NK-92 (cell line): ENCODE measurements around the gene CDC42BPA.
"Not testable (repeated sequence)": the region's sequence is repeated elsewhere in the genome, so short reads cannot be mapped to it uniquely, and the experiment has no call there.

Experiments used
- DNase-seq: peaks from one replicate; lab custom pipeline; 2025; ENCODE audit not compliant: unreplicated experiment; lab: John Stamatoyannopoulos, UW

The CDC42BPA gene

DNA sequence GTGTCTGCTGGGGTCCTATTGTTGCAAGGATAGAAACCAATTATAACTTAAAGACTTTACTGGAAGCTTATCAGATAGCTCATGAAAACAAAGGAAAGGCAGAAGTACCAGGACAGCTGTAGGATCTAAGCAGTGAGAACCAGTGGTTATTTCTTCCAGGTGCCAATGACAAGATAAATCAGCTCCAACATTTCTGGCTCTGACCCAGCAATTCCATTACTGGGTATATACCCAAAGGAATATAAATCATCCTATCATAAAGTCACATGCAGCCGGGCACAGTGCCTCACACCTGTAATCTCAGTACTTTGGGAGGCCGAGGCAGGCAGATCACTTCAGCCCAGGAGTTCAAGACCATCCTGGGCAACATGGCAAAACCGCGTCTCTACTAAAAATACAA lies 17.8 kb upstream of the CDC42BPA start:
- DNase-seq = not testable (repeated sequence)

DNA sequence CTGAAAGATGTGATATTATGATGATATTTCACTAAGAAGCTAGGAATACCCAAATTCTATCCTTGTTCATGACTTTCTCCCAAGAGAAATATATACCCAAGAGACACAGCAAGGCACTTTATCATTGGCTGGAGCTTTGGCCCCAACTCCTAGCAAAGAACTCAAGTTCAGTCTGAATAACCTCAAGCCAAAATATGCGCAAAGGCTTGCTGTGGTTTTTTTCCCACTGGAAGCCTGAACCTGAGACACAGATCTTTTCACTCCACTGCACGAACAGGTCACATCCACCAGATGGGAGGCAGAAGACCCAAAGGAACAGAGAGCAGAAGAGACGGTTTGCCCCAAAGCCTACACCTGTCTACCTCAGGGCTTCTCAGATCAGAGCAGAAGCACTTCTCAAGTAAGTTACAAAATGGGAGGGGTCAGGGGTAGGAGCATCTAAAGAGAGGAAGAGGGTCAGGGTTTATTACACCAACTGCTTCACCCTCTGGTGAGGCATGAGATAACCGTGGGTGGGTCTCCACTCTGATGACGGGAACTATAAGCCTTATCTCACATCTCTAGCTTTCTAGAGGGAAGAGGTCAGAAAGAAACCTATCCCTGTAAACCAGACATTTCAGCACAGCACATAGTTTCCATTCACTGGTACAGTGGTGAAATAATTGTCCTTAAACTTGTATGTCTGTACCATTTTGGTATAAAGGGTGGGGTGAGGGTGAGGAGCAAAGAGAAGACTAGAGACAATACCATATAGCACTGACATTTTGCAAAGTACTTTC lies 17.1 kb upstream of the CDC42BPA start:
- DNase-seq = no peak

DNA sequence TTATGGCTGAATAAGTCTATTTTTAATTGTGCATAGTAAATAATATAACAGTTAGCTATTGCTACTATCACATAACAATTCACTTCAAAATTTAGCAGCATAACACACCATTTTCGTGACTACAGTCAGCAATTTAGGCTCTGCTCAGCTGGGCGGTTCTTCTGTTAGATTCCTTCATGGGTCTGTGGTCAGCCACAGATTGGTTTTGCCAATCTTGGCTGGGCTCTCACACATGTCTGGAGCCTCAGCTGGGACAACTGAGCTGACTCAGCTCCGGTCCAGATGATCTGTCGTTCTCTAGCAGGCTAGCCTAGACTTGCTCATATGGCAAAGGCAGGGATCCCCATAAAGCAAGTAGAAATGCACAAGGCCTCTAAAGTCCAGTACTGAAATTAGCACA lies 15.1 kb upstream of the CDC42BPA start:
- no peak for DNase-seq

DNA sequence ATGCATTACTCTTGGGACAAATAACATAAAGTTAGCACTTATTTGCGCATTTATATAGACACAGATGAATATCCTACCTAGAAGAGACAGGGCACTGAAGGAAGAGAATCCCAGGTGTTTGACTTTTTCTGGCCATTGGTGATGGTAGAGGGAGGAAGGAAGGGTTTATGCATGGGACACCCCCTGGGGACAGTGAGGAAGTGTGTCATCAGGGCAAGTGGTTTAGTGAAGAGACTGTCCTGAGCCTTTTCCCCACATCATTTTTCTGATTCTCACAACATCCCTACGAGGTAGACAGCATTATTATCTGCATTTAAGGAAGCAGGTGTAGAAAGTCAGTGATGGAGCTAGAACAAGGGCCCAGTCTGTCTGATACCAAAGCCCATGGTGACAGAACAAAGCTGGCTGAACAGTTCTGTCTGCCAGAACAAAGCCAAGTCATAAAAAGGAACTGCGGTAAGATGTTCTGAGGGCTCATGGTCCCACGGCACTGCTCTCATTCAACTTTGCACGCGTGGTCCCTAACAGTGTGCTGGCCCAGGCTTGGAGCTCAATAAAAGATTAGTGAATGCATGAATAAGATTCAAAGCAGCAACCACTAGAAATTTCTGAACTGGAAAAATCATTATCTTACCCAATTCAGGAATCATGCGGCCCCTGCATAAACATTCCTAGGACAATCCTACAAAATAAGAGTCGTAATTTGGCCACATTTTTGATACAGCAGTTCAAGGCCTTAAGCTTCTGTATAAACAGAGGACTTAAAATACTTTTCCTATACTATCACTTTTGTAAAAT lies 12.2 kb upstream of the CDC42BPA start:
- DNase-seq = no peak

DNA sequence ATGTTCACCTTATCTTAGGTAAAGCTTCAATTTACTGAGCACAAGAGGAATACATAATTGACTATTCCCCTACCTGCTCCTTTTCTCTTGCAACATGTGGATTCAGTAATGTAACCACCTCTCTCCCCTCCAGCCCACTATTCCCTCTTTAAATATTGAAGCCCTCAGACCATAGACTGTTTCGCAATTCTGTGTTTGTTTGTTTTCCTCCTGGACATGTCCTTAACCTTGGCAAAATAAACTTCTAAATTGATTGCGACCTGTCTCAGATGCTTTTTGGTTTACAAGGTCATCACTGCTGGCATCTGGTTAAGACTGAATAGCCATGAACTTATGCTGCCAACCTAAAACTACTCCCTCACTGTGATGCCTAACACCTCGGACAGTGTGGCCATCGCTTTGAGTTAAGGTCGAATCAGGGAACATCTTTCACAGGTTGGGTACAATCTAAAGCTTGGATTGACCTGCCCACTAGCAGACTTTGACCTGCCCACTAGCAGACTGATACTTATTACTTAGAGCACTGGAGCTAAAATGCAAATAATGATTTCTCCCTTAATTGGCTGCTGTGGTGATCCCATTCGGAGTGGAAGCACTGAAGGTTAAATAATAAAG lies 10.2 kb upstream of the CDC42BPA start:
- no peak for DNase-seq

DNA sequence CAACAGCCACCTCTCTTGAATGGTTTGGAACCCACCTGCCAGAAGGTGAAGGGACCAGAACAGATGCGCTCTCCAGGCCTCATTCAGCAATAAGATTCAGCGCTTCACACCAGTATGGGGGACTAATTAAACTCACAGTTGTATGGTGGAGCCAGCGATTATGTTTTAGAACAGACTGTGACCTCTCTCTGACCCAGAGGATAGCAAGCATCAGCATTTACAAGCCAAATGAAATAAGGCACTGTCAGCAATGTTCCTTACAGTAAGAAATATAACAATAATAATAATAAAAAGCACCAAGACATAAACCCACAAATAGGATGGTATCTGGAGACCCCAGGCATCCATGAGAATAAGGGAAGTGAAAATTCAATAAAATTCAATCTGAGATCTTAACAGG lies 6.9 kb upstream of the CDC42BPA start:
- no peak for DNase-seq

DNA sequence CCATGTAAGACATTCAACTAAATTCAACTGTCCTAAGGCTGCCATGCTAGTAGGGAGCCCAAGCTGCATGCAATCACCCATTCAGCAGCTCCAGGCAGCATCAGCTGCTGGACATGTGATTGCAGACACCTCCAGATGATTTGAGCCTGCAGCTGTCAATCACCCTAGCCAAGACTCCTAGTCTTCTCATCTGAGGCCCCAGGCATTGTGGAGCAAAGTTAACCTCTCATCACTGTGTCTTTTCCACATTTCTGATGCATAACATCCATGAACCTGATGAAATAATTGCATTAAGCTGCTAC lies 5.6 kb upstream of the CDC42BPA start:
- no peak for DNase-seq

DNA sequence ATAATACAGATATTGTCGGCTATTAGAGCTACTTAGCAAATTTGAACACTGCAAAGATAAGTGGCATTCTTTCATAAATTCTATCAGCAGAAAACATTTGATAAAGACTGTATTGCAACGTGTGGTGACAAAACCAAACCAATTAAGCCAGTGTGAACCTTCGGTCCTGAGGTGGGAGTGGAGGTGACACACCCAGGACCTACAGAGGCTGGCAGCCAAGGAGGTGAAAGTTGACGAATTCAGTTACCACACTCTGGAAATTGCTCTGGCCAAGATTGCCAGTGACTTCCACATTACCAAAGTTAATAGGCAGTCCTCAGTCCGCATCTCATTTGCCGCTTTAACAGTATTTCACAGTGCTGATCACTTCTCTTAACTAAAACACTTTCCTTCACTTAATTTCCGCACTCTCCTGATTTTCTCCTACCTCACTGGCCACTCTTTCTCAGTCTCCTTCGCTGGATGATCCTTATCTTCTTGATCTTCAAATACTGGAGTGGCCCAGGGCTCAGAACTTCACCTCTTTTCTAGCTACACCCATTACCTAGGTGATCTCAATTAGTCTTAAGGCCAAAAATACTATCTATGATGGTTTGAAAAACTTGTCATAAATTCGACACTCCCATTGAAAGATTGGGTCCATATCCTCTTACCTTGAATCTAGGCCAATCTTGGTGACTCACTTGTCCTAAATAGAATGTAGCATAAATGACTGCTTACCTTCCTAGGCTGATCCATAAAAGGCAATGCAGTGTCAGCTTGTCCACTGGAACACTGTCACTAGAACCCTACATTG lies 5.1 kb upstream of the CDC42BPA start:
- DNase-seq = no peak

DNA sequence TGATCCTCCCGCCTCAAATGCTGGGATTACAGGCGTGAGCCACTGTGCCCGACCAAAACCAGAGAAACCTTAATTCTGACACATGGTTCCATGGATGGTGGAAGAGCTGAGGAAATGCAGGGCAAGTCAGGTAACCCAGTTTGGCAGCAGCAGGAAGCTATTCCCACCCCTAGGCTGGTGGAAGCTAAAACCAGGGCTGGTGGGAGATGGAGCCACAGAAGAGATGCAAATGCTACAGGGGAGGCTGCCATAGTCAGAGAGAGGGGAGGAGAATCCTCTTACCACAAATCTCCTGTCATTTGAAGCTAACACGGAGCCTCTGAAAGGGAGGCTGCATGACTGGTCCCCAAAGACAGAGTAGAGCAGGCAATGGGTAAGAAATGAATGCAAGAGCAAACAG lies 4.1 kb upstream of the CDC42BPA start:
- no peak for DNase-seq

DNA sequence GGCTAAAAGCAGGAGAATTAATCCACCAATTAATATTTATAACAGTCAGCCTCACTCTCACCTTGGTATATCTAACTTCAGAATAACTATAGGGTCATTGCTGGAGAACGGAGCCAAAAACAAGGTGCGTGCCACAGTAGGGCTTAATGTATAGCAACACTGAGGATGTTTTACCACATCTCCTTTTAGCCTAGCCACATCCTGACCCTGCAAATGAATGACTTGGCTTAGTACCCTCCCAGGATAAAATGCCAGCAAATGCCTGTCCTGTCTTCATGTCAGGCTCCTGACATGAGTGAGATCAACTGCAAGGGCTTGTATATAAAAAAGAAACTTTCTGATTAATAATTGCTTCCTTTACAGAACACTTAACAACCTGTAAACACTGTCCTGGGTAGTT lies 2.7 kb upstream of the CDC42BPA start:
- no peak for DNase-seq

DNA sequence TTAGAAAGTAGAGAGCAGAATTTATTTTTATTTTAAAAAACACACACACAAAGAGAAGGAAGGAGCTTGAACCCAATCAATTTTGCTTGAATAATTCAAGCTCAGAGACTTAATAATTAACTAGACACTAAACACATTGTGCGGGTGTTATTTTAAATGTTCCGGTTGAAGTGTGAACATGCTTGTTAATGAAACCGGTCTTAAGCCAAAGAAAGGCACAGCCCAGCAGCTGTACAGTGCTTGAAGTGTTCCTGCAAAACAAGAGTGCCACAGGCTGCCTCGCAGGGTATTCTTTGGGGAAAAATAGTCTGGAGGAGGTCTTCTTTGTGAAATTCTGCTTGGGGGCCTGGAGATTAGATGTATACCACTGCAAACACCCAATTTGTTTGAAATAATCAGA lies 2.2 kb upstream of the CDC42BPA start:
- no peak for DNase-seq

DNA sequence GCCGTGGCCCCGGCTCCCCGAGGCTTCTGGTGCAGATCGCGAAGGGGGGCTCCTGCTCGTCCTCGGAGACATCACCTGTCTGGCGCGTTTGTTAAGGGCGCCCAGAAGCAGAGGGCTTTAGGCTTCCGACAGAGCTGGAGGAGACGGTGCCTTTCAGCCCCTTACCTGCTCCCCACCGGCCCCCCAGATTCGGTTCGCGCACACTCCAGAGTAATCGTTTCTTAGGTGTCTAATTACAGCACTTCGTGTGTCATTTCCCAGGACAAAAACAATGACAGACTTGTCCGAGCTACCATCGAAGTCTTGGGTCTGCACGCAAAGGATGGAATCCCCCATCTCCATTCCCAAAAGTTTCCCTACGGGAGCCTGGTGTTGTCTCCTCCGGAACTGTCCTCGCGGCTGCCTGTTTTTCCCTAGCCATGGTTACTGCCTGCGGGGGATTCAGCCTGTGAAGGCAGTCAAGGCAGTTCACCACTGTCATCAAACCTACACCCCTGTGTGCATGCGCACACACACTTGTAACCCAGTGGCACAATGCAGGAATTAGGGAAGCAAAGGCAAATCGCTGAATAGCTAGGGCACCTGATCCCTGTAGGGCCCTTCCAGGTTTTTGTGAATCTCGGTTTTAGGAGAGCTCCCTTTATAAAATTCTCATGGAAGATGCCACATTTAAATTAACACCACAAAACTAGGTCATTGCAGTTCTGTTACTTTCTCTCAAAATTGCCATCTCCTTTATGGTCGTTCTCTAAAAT lies 738 bp upstream of the CDC42BPA start:
- no peak for DNase-seq

DNA sequence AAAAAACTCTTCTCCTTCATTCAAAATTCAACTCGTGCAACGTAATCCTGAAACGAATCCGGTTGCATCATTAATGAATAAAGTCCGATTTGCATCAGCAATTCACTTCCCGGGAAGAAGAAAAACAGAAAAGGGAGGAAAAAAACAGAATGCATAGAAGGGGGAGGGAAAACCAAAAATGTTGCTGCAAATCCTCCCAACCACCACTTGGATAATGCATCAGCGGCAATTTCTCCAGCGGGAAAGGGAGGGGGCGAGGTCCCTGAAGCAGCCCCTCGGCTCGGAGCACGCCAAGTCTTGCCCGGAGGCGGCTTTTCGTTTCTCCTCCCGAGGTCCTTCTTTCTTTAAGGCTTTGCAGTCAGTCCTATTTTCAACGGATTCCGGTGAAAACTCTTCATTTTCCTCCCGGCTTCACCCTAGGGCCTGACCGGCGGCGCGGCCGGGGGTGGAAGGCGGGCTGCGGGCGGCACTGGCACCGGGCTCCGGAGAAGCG lies 723 bp downstream of the CDC42BPA start:
- DNase-seq = no peak

DNA sequence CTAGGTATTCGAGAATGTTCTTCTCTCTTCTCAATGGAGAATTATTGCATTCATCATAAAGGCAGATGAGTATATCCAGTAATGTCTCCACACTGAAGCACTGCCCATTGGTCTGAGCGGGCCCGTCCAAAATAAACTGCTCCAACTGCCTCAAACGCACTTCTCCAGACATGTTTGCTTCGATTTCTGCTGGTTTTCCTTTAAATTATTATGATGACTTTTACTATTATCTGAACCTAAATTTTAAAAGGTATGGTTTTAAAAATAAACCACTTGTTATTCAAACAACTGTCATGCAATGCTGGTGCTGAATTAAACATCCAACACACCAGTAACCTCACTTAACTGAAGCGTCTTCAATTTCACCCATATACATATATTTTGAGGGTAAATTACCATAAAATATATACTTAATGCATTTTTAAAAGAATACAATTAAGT lies 1.3 kb downstream of the CDC42BPA start:
- DNase-seq = no peak

DNA sequence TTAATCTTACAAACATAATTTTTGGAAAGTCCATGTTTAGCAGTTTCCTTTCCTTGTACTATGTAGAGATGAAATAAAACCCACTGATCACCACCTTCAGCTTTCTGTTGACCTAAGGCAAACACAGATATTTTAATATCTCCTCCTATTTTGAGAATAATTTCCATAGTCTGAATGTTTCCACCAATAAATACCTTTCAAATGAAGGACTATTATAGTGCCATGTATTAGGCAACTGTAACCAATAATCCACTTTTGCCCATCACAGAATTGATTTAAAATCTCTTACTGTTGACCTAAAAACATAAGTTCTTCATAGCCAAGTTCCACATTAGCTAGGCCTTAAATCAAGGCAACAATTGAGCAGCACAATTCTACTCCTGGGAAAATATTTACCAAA lies 1.8 kb downstream of the CDC42BPA start:
- DNase-seq = no peak

DNA sequence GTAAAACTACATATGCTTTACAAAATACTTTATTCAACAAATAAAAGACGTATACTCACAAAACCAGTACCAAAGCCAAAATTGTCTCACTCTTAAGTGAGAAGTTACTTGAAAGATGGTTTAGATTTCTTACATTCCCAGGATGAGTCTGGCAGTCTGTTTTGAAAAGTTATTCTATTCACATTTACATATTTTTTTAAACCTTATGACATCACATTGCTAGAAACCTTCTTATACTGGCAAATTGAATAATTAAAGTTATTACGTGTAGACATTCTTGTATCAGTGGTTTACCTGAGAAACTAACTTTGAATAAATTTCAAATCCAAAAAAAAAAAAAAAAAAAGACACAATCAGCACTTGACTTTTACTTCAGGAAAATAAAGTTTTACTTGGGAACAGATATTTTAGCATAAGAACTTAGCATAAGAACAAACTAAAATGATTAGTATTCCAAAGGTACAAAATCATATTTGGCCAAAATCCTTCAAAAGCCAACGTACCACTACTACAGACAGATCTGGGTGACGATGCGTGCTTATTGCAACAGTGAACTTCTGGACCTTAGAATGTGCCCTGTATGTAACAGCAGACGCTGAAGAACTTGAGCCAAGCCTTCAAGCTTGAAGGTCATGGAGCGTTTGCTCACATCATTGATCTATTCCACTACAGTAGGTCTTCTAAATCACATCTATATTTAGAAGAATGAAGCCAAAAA lies 2.5 kb downstream of the CDC42BPA start:
- DNase-seq = no peak

DNA sequence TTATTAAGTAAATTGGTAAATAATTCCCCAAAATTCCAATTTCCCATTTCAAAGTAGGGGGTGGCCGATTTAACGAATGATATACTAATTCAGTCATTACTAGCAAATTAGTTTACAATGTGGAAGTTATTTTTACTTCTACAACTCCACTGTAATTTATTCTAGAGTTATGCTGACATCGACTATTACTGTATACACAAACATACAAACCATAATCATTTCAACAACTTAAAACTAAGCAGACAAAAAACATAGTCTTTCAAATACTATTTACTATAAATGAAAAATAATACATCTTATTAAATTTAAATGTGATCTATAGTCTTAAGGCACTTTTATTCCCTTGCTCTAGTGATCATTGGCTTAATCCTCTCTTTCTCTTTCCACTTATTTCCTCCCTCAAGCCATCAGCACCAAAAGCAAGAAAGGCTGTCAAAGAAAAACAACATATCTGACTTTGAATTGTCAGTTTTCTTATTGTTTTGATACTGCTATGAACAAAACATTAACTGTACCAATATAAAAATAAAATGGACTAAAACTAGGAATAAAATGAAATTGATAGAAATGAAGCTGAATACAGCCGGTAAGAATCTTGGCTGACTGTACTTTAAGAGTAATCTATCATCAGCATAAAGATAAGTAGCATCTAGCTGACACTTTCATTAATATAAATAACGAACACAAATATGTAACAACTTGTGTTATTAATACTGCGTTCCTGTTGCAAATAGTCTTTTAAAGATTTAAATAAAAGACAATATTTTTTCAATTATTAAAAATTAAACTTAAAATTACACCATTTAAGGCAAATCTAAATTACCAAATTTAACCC lies 4.1 kb downstream of the CDC42BPA start:
- no peak for DNase-seq

DNA sequence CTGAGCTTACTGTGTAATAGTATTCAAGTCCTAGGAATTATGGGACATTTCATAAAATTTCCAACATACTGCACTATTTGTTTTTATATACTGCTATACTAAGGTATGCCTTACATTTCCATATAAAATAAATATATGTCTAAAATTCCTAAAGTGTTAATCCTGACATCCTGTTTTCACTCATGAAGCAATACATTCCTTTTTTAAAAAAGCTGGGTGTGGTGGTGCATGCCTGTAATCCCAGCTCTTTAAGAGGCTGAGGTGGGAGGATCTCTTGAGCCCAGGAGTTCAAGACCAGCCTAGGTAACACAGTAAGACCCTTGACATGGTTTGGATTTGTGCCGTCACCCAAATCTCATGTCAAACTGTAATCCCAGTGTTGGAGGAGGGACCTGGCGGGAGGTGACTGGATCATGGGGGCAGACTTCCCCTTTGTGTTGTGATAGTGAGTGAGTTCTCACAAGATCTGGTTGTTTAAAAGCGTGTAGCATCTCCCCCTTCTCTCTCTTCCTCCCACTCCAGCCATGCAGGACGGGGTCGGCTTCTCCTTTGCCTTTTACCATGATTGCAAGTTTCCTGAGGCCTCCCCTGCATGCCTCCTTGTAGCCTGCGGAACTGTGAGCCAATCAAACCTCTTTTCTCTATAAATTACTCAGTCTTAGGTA lies 5.8 kb downstream of the CDC42BPA start:
- DNase-seq = no peak
